Esophagus (tissue), 2 donors: ENCODE data around the gene PSMB3. TPM values are rescaled to one million over a fixed set of nuclear protein-coding genes. Genes with fewer than 3 reads are reported as not detected.

Source experiments
- H3K27ac ChIP-seq, 2 donors: one replicate each; pipeline ENCODE4 v1.5.1; 2013; ENCODE audit warnings: low read depth in 2 of 2, mild to moderate bottlenecking in 2 of 2, inconsistent platforms in 1 of 2, low read length in 1 of 2, moderate library complexity in 1 of 2
- H3K27me3 ChIP-seq, 2 donors: one replicate each; pipeline ENCODE4 v1.6.1; 2013; ENCODE audit warnings: low read length in 2 of 2, control low read depth in 1 of 2, mild to moderate bottlenecking in 1 of 2; ENCODE audit not compliant: insufficient read depth in 2 of 2, control insufficient read depth in 1 of 2
- H3K36me3 ChIP-seq, 2 donors: one replicate each; pipeline ENCODE4 v1.6.1; 2013; ENCODE audit warnings: low read length in 1 of 2; ENCODE audit not compliant: control insufficient read depth in 2 of 2, insufficient read depth in 2 of 2
- H3K4me1 ChIP-seq, 2 donors: one replicate each; pipeline ENCODE4 v1.6.1; 2013; ENCODE audit warnings: low read length in 1 of 2; ENCODE audit not compliant: control insufficient read depth in 2 of 2, insufficient read depth in 2 of 2
- H3K4me3 ChIP-seq, 2 donors: one replicate each; pipeline ENCODE4 v1.5.1; 2013; ENCODE audit warnings: low read length in 2 of 2, mild to moderate bottlenecking in 2 of 2, low read depth in 1 of 2, moderate library complexity in 1 of 2
- H3K9me3 ChIP-seq, 2 donors: one replicate each; pipeline ENCODE4 v1.6.1; 2013; ENCODE audit warnings: mild to moderate bottlenecking in 2 of 2, low read depth in 1 of 2, low read length in 1 of 2, moderate library complexity in 1 of 2; ENCODE audit not compliant: control insufficient read depth in 2 of 2, insufficient read depth in 1 of 2
- WGBS, 2 donors: extraction: QIAGEN DNeasy Blood & Tissue Kit; methylation state at CpG; one replicate each; pipeline ENCODE4 v1.1.7; 2013; 5-methylcytosine and 5-hydroxymethylcytosine counted together
- polyA plus RNA-seq, 2 donors: library from polyadenylated mRNA; stranded (reverse); fragments of 200-250 nt; gene quantifications; one replicate each; pipeline ENCODE4 v1.2.3, GENCODE V29; 2013
- donor health status: healthy with polysubstance abuse.
- donor health status: Bipolar disorder and iron deficiency.

Gene PSMB3
- polyA plus RNA-seq, 2 donors, result 198 to 204 TPM

GRCh38 chr17:38732376-38733281, 19.9 kb upstream of the PSMB3 start:
- H3K9me3 ChIP-seq, result no peaks in the 10 kb centered on the region
- 59 to 64% methylated on average over 7 of the region's 7 CpGs for WGBS, 2 donors
- H3K4me3 ChIP-seq, result no peak overlapping the region
- H3K27me3 ChIP-seq, result no peaks in the 10 kb centered on the region
- H3K27ac ChIP-seq, result no peak overlapping the region
- peaks cover 0 to 18% of the 10 kb centered on the region in 2 donors for H3K4me1 ChIP-seq
- H3K36me3 ChIP-seq, result peaks cover 0 to 21% of the 10 kb centered on the region in 2 donors

GRCh38 chr17:38733282-38733981, 19.1 kb upstream of the PSMB3 start:
- H3K4me1 ChIP-seq, result peaks cover 0 to 16% of the 10 kb centered on the region in 2 donors

DNA sequence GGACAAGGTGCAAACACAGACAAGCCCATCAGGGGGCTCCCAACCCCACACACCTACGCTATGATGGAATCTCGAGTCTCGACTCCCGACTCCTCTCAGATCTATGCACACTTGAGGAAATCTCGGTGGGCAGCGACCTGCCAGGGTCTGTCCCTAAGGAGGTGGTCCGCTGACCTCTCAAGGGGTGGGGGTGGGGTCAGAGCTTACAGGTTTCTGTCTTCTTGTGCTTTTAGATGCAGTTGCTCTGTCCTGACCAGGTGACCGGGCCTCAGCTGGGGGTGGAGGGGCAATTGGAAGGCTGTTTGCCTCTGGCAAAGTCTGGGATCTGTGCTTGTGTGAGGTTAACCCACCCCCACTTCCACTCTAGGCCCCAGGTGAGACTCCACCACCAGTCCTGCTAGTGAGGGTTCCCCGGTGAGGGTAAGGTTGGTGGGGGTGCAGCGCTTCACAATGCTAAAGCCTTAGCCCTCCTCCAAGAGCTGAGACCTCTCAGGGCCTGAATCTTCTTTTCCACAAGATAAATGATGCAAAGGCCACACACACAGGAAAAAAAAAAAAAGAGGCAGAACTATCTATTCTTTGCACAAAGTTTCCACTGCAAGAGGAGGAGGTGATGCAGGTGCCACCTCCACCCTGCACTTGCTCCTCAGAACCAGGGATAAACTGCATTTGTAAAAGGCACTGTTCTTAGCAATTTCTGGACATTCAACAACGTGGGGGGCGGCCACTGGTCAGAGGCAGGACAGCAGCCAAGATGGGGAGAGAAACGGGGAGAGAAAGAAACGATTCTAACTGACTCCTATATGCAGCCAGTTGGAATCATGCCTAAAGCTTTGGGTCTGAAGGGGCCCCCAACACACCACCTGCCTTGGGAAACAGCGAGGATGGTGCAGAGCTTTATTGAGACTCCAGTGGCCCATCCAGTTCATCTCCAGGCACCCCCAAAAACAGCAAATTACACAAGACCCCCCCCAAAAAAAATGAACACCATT, 18.3 kb upstream of the PSMB3 start:
- peaks cover 0 to 14% of the 10 kb centered on the region in 2 donors for H3K4me1 ChIP-seq
- no peak overlapping the region for H3K27ac ChIP-seq
- no peaks in the 10 kb centered on the region for H3K27me3 ChIP-seq
- WGBS, 2 donors, result 57 to 66% methylated on average over 15 of the region's 15 CpGs
- no peak overlapping the region for H3K4me3 ChIP-seq
- peaks cover 3 to 33% of the 10 kb centered on the region in 2 donors for H3K36me3 ChIP-seq
- H3K9me3 ChIP-seq, result no peaks in the 10 kb centered on the region

More at GRCh38 chr17:38733282-38733981, 19.1 kb upstream of the PSMB3 start:
- no peak overlapping the region for H3K4me3 ChIP-seq
- H3K27me3 ChIP-seq, result no peaks in the 10 kb centered on the region
- H3K9me3 ChIP-seq, result no peaks in the 10 kb centered on the region
- H3K36me3 ChIP-seq, result peaks cover 3 to 26% of the 10 kb centered on the region in 2 donors
- H3K27ac ChIP-seq, result no peak overlapping the region
- 61 to 74% methylated on average over 9 of the region's 9 CpGs for WGBS, 2 donors

- peaks cover 3 to 41% of the 10 kb centered on the region in 2 donors for H3K36me3 ChIP-seq
- no peaks in the 10 kb centered on the region for H3K9me3 ChIP-seq
- 40 to 46% methylated on average over 23 of the region's 23 CpGs for whole genome bisulfite sequencing, 2 donors
- peaks cover 0 to 14% of the 10 kb centered on the region in 2 donors for H3K4me1 ChIP-seq
- H3K27ac ChIP-seq, result no peak overlapping the region
- H3K4me3 ChIP-seq, result no peak overlapping the region
- H3K27me3 ChIP-seq, result no peaks in the 10 kb centered on the region
Measured at GRCh38 chr17:38735161-38735997, 17.2 kb upstream of the PSMB3 start.

DNA sequence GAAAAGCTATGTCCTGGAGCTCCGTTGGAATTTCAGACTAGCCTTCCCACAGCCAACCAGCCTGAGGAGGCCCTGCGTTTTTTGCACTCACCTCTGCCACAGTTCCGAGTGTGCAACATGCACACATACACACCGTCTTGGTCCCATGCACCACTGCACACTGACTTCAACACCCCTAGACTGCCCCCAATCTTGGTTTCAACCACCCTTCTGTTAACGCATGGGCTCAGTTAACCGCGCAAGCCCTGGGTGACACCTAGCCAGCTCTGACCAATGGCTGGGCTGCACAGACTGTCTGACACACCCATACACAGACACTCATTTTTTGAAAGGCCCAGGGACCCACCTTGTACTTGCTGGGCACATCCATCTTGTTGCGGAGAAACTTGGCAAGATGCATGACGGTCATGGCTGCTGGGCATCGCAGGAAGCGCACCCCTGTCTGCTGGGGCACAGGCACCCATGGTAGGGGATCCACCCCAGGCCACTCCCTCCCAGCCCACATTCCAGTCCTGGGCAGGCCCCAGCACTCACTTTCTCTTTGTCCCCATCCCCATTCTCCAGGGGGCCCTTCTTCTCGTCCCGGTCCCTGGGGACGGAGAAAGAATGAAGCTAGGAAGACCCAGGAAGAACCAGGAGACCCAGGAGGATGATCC, 14.4 kb upstream of the PSMB3 start:
- Histone ChIP-seq H3K4me1 (peaks cover 0 to 14% of the 10 kb centered on the region in 2 donors), H3K27ac (no peak overlapping the region), H3K4me3 (no peak overlapping the region), H3K36me3 (peaks cover 3 to 35% of the 10 kb centered on the region in 2 donors), H3K27me3 (no peaks in the 10 kb centered on the region), H3K9me3 (no peaks in the 10 kb centered on the region)
- 84 to 87% methylated on average over 14 of the region's 14 CpGs for WGBS, 2 donors

DNA sequence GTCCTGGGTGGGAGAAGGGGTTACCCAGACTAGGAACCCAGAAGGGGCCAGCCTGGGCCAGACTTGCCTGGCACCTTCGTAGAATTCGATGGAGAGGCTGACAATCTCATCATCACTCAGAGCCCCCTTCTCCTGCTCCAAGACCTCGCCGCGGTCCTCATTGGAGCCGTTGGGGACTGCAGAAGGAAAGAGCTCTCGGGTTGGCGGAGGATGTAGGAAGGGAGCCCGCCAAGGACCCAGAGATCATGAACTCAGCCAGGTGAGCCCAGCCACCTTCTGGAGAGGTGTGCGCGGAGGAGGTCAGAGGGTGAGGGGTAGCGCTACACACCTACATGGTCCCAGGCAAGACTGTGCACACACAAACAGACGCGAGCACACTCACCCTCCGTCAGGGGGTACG, 13.9 kb upstream of the PSMB3 start:
- Histone ChIP-seq H3K27me3 (no peaks in the 10 kb centered on the region), H3K36me3 (peaks cover 3 to 30% of the 10 kb centered on the region in 2 donors), H3K9me3 (no peaks in the 10 kb centered on the region), H3K4me1 (peaks cover 0 to 14% of the 10 kb centered on the region in 2 donors), H3K4me3 (no peak overlapping the region), H3K27ac (no peak overlapping the region)
- 91 to 93% methylated on average over 16 of the region's 16 CpGs for WGBS, 2 donors

- H3K36me3 ChIP-seq, result peaks cover 3 to 31% of the 10 kb centered on the region in 2 donors
- H3K4me1 ChIP-seq, result peaks cover 0 to 14% of the 10 kb centered on the region in 2 donors
- no peak overlapping the region for H3K4me3 ChIP-seq
- 78 to 86% methylated on average over 14 of the region's 14 CpGs for WGBS, 2 donors
- no peaks in the 10 kb centered on the region for H3K9me3 ChIP-seq
- no peak overlapping the region for H3K27ac ChIP-seq
- no peaks in the 10 kb centered on the region for H3K27me3 ChIP-seq
Measured at GRCh38 chr17:38739305-38739704, 13.2 kb upstream of the PSMB3 start.

DNA sequence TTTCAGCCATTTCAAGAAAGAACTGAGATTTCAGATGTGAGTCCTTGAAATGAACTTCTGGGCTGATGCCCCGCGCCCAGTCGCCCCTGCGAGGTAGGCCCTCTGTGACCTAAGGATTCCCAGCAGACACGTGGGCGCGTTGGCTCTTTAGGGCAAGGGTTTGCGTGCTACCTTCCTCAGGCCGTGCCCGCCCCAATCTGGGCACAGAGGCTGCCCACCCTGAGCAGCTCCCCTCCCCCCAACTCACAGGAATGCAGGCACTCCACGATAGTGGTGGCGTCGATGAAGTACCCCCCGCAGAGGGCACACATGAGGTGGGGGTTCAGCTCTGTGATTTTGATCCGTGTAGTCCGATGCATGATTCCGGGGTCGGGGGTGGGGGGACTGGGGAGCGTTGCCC, 12.5 kb upstream of the PSMB3 start:
- 90 to 91% methylated on average over 19 of the region's 19 CpGs for WGBS, 2 donors
- no peaks in the 10 kb centered on the region for H3K9me3 ChIP-seq
- H3K36me3 ChIP-seq, result peaks cover 3 to 30% of the 10 kb centered on the region in 2 donors
- H3K27ac ChIP-seq, result no peak overlapping the region
- no peaks in the 10 kb centered on the region for H3K27me3 ChIP-seq
- H3K4me1 ChIP-seq, result peaks cover 0 to 14% of the 10 kb centered on the region in 2 donors
- H3K4me3 ChIP-seq, result no peak overlapping the region
